Activated CD8-positive, alpha-beta memory T cell treated with anti-CD3 and anti-CD28 coated beads, Interleukin-2, amount 50 U/mL, for 1 hour (primary cell): ENCODE results near the gene PDC.
"Not testable (repeated sequence)": the region's sequence is repeated elsewhere in the genome, so short reads cannot be mapped to it uniquely, and the experiment has no call there.

ENCODE experiments used
- DNase-seq: peaks from one replicate; pipeline ENCODE4 v3.0.0-alpha.2; 2020; ENCODE audit errors: extremely low read depth

PDC gene

GRCh38 chr1:186401446-186401845, 59.5 kb downstream of the PDC start:
- not testable (repeated sequence) for DNase-seq
